ENCODE data around the gene PRKAR1B.

GRCh38 chr7:591856-592628, 135.0 kb downstream of the PRKAR1B start:
- TF ChIP-seq EZH2 (IDR thresholded peaks at IDR 0.05; ENCODE audit: borderline replicate concordance, insufficient read depth, low read depth, low read length, poor library complexity, severe bottlenecking) (no peak), CTCF (IDR thresholded peaks at IDR 0.05) (no peak)

Data from B cell (primary cell).